C4-2B (cell line): Measurements from ENCODE around the gene ZNF804A.

Experiments
- H3K27ac ChIP-seq: fragments of 450-650 bp; 2 replicates; pipeline ENCODE4 v1.5.1; 2017
- ZFX ChIP-seq: fragments of 450-650 bp; IDR thresholded peaks from 2 replicates; pipeline ENCODE4 v1.6.1; 2017
- TF ChIP-seq, protein P1 (sequence below): fragments of 450-650 bp; conservative IDR thresholded peaks from 2 replicates; pipeline ENCODE4 v1.5.1; 2017; ENCODE audit warnings: mild to moderate bottlenecking

ZNF804A gene

DNA sequence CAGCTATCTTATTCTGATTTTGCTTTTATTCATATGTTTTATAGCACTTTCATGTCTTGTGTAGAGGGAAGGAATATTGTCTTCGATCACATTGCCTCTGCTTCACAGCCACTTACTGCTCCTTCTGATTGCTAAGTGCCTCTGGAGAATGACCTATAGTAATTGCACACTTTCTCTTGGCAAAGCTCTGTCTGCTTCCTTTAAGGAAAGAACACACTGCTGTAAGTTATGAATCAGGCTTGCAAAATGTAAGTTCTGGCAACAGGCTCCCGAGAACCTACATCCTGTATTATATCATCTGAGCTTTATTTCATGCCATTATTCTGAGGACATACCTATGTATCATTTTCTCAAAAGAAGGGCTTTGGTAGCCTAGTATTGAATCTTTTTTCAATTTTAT, 170.7 kb downstream of the ZNF804A start:
- no peak overlapping the region for H3K27ac ChIP-seq
- TF ChIP-seq, protein P1, sequence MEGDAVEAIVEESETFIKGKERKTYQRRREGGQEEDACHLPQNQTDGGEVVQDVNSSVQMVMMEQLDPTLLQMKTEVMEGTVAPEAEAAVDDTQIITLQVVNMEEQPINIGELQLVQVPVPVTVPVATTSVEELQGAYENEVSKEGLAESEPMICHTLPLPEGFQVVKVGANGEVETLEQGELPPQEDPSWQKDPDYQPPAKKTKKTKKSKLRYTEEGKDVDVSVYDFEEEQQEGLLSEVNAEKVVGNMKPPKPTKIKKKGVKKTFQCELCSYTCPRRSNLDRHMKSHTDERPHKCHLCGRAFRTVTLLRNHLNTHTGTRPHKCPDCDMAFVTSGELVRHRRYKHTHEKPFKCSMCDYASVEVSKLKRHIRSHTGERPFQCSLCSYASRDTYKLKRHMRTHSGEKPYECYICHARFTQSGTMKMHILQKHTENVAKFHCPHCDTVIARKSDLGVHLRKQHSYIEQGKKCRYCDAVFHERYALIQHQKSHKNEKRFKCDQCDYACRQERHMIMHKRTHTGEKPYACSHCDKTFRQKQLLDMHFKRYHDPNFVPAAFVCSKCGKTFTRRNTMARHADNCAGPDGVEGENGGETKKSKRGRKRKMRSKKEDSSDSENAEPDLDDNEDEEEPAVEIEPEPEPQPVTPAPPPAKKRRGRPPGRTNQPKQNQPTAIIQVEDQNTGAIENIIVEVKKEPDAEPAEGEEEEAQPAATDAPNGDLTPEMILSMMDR, result no peak
- no peak for TF ChIP-seq ZFX

DNA sequence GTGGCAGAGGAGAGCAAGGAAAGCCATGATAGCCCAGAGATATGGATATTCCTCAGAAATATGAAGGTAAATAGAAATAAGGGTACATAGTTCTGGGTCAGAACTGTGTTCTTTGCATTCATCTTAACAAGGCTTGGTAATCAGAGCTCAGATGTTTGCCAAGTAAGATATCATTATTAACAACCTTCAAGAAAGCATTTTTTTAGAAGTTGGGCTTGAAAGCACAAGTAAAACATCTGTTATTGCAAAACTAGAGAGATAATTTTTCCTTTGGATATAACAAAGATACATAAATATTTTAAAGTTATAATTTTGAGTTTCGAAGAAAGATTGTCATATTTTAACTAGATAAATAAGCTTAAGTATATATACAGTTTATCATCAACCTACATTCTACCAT, 171.4 kb downstream of the ZNF804A start:
- H3K27ac ChIP-seq, result no peak overlapping the region
- TF ChIP-seq, protein P1, result no peak
- TF ChIP-seq ZFX, result no peak

GRCh38 chr2:184779777-184780176, 181.4 kb downstream of the ZNF804A start:
- no peak overlapping the region for H3K27ac ChIP-seq
- TF ChIP-seq, protein P1, result no peak
- no peak for TF ChIP-seq ZFX

DNA sequence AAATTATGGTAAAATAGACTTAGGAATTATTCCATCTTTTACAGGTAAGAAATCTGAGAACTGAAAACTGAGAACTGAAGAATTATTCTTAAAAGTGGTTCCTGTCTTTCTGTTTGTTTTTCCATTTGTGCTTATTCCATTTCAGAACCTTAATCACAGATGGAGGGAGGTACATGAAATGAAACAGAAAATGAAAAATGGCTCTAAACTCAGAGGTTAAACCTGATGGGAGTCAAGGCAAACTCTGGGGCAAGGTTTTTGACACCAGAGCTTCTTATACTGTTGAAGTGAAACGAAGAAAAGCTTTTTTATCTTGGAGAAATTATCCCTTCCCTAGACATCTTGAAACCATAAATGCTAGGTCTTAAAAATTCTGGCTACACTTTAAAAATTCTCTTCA, 182.1 kb downstream of the ZNF804A start:
- no peak for TF ChIP-seq ZFX
- TF ChIP-seq, protein P1, result no peak
- H3K27ac ChIP-seq, result no peak overlapping the region

DNA sequence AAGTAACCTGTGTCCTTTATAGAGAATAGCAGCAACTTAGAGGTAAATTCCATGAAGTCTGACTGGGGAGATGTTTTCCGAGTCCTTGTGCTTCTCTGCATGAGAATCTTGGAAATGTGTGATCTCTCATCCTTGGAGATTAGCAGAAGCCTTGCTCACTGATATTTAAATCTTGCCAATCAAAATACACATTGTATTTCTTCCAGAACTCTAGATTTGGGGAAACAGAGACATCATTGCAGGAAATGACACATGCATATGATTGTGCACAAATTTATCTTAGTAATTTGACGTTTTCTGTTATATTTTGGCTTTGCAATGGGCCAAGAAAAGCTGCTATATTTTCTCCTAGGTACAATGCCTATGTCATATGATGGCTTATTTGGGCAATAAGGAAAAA, 182.6 kb downstream of the ZNF804A start:
- no peak overlapping the region for H3K27ac ChIP-seq
- no peak for TF ChIP-seq ZFX
- TF ChIP-seq, protein P1, result no peak

DNA sequence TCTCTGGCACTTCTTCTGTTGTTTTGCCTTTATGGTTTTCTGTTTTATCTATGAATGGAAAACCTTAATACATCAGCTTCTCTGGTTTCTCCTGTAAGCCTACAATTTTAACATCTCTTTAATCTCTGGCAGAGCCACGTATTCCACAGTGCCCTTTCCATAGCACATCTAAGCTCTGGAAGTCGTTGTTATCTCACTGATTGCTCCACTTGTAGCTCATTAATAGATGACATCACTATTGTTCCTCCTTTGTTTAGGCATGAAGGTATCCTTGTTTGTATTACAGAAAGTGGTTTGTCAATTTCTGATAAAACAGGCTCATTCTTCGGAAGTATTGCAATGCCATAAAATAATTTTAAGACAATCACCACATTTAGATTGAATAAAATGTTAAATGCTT, 185.2 kb downstream of the ZNF804A start:
- no peak for TF ChIP-seq ZFX
- TF ChIP-seq, protein P1, result no peak
- no peak overlapping the region for H3K27ac ChIP-seq

GRCh38 chr2:184793176-184793575, 194.8 kb downstream of the ZNF804A start:
- no peak for TF ChIP-seq ZFX
- TF ChIP-seq, protein P1, result no peak
- H3K27ac ChIP-seq, result no peak overlapping the region
